HepG2 (cell line): Measurements from ENCODE around the gene CDC34. TPM values are rescaled to one million over a fixed set of nuclear protein-coding genes. Genes with fewer than 3 reads are reported as not detected.

Source experiments
- ATAC-seq: fragments of 200-7000 bp; cut with Tn5 transposase; 3 replicates; pipeline ENCODE4 v1.9.1; 2020; ENCODE audit warnings: mild to moderate bottlenecking, moderate library complexity
- BruUV-seq: library from RNA; stranded (reverse); fragments of 400-500 nt; replicated peaks from 2 replicates; lab custom pipeline; 2021; lab: Mats Ljungman, UMichigan
- CTCF ChIA-PET: fragments of 300-600 bp; formaldehyde crosslinking; extraction: SDS; loops from one replicate; lab custom pipeline; 2021; ENCODE audit warnings: low total read pairs, inconsistent platforms, low intra/inter-chr PET ratio; lab: Yijun Ruan, JAX
- POLR2A ChIA-PET: fragments of 350-600 bp; sonication (Branson Sonifier 250); formaldehyde crosslinking; loops from one replicate; lab custom pipeline; 2020; ENCODE audit warnings: antibody characterized with exemption, inconsistent platforms; lab: Yijun Ruan, JAX
- DNase-seq: peaks from one replicate; pipeline ENCODE4 v3.0.0-alpha.2; 2015; ENCODE audit warnings: low spot score
- FAIRE-seq: peaks from 3 replicates; lab custom pipeline; 2011; peaks lifted over from hg19 to GRCh38; lab: Jason Lieb, UNC
- H2AFZ ChIP-seq: one replicate; pipeline ENCODE4 v1.6.1; 2011; ENCODE audit warnings: low read length, inconsistent platforms
- H3K27ac ChIP-seq: fragments of 300-600 bp; 3 replicates; pipeline ENCODE4 v1.8.0; 2011; ENCODE audit warnings: mixed run types, mild to moderate bottlenecking, mixed read lengths, low read length, inconsistent platforms; ENCODE audit not compliant: insufficient read depth; ENCODE audit errors: extremely low read length
- H3K27me3 ChIP-seq, 2 experiments: fragments of 200-600 bp in 1 of 2; 2 replicates in 1 of 2; 3 replicates in 1 of 2; pipeline versions ENCODE4 v1.6.0 to v1.8.0; 2011; ENCODE audit warnings: low read length in 2 of 2, mild to moderate bottlenecking in 2 of 2, moderate library complexity in 2 of 2, inconsistent platforms in 1 of 2; ENCODE audit not compliant: insufficient read depth in 2 of 2, control insufficient read depth in 1 of 2
- H3K36me3 ChIP-seq, 2 experiments: fragments of 200-600 bp in 1 of 2; replicated peaks in 1 of 2; 2 replicates in 1 of 2; 3 replicates in 1 of 2; pipeline versions ENCODE4 v1.5.1 to v1.8.0; 2011; ENCODE audit warnings: low read length in 2 of 2, inconsistent platforms in 1 of 2; ENCODE audit not compliant: insufficient read depth in 2 of 2, control insufficient read depth in 1 of 2
- H3K4me1 ChIP-seq: 2 replicates; pipeline ENCODE4 v1.5.1; 2012; ENCODE audit warnings: low read length, inconsistent platforms; ENCODE audit not compliant: insufficient read depth
- H3K4me2 ChIP-seq: 2 replicates; pipeline ENCODE4 v1.6.0; 2011; ENCODE audit warnings: low read depth, low read length, inconsistent platforms
- H3K4me3 ChIP-seq, 3 experiments: fragments of 200-600 bp in 1 of 3; sonication (generic), shearing (Covaris generic) in 1 of 3; replicated peaks in 1 of 3; 2 replicates each; pipeline ENCODE4 v1.5.1; 2011 to 2016; ENCODE audit warnings: low read length in 3 of 3, inconsistent platforms in 2 of 3, low read depth in 2 of 3, mild to moderate bottlenecking in 2 of 3, control low read depth in 1 of 3, mixed read lengths in 1 of 3; ENCODE audit not compliant: insufficient read depth in 1 of 3
- H3K79me2 ChIP-seq: one replicate; pipeline ENCODE4 v1.6.1; 2011; ENCODE audit warnings: low read length, inconsistent platforms; ENCODE audit not compliant: insufficient read depth
- H3K9ac ChIP-seq: 2 replicates; pipeline ENCODE4 v1.6.0; 2011; ENCODE audit warnings: mild to moderate bottlenecking, low read depth, low read length, inconsistent platforms; ENCODE audit not compliant: insufficient read depth
- H3K9me3 ChIP-seq: 2 replicates; pipeline ENCODE4 v1.5.1; 2012; ENCODE audit warnings: mild to moderate bottlenecking, low read length
- H4K20me1 ChIP-seq: 2 replicates; pipeline ENCODE4 v1.6.0; 2011; ENCODE audit warnings: inconsistent platforms, mild to moderate bottlenecking, low read length, moderate library complexity; ENCODE audit not compliant: insufficient read depth
- AFF4 ChIP-seq: sonication (generic); formaldehyde crosslinking; IDR thresholded peaks from 2 replicates; pipeline ENCODE4 v1.4.0; 2020; ENCODE audit warnings: missing genetic modification reagents
- BCL3 ChIP-seq: sonication (generic); formaldehyde crosslinking; IDR thresholded peaks from 2 replicates; pipeline ENCODE4 v1.5.1; 2020; ENCODE audit warnings: mild to moderate bottlenecking, missing genetic modification reagents, moderate library complexity
- CREBL2 ChIP-seq: sonication (generic); formaldehyde crosslinking; IDR thresholded peaks from 2 replicates; pipeline ENCODE4 v1.8.1; 2023; ENCODE audit warnings: missing genetic modification reagents, mild to moderate bottlenecking, borderline replicate concordance
- GPN1 ChIP-seq: sonication (generic); formaldehyde crosslinking; IDR thresholded peaks from 2 replicates; pipeline ENCODE4 v1.5.1; 2020; ENCODE audit warnings: missing genetic modification reagents, borderline replicate concordance
- HOXA9 ChIP-seq: sonication (generic); formaldehyde crosslinking; IDR thresholded peaks from 2 replicates; pipeline ENCODE4 v1.8.1; 2022; ENCODE audit warnings: missing genetic modification reagents, mild to moderate bottlenecking, moderate library complexity, borderline replicate concordance
- LCORL ChIP-seq, 2 experiments: fragments of 450-650 bp in 1 of 2; sonication (generic) in 1 of 2; formaldehyde crosslinking in 1 of 2; IDR thresholded peaks; 2 replicates each; pipeline versions ENCODE4 v1.5.0 to v1.6.1; 2017 to 2020; ENCODE audit warnings: antibody characterized with exemption in 1 of 2, missing genetic modification reagents in 1 of 2
- PHF21A ChIP-seq: sonication (generic); formaldehyde crosslinking; IDR thresholded peaks from 2 replicates; pipeline ENCODE4 v1.5.0; 2020; ENCODE audit warnings: mild to moderate bottlenecking, missing genetic modification reagents
- PHF5A ChIP-seq: IDR thresholded peaks from one replicate; pipeline ENCODE4 v1.6.1; 2018; ENCODE audit warnings: low read depth, missing genetic modification reagents; ENCODE audit not compliant: unreplicated experiment
- PHF8 ChIP-seq: sonication (generic); formaldehyde crosslinking; IDR thresholded peaks from 2 replicates; pipeline ENCODE4 v1.5.0; 2020; ENCODE audit warnings: missing genetic modification reagents
- RAD21 ChIP-seq: fragments of 450-650 bp; formaldehyde crosslinking; IDR thresholded peaks from 2 replicates; pipeline ENCODE4 v1.5.0; 2020; ENCODE audit warnings: mild to moderate bottlenecking
- SNAI1 ChIP-seq: sonication (generic); formaldehyde crosslinking; IDR thresholded peaks from 2 replicates; pipeline ENCODE4 v1.5.0; 2020; ENCODE audit warnings: mild to moderate bottlenecking, missing genetic modification reagents, borderline replicate concordance
- TAF15 ChIP-seq: fragments of 200-400 bp; formaldehyde crosslinking; IDR thresholded peaks from one replicate; pipeline ENCODE4 v1.6.1; 2018; ENCODE audit warnings: mild to moderate bottlenecking, low read depth, low read length; ENCODE audit not compliant: poor library complexity, severe bottlenecking
- TSC22D2 ChIP-seq: sonication (generic); formaldehyde crosslinking; IDR thresholded peaks from 2 replicates; pipeline ENCODE4 v1.5.1; 2020; ENCODE audit warnings: missing genetic modification reagents, mild to moderate bottlenecking, borderline replicate concordance
- ZNF501 ChIP-seq: sonication (generic); formaldehyde crosslinking; IDR thresholded peaks from 2 replicates; pipeline ENCODE4 v1.5.1; 2020; ENCODE audit warnings: mild to moderate bottlenecking, moderate library complexity, missing genetic modification reagents
- ZNF7 ChIP-seq: IDR thresholded peaks from 2 replicates; pipeline ENCODE4 v1.6.1; 2016; ENCODE audit warnings: missing biosample characterization, missing genetic modification reagents
- WGBS: methylation state at CpG from one replicate; pipeline ENCODE4 v1.1.6; 2017; ENCODE audit warnings: low lambda C conversion rate; 5-methylcytosine and 5-hydroxymethylcytosine counted together
- in situ Hi-C: cut with HindIII; loops from 2 replicates; pipeline ENCODE4 v1.10.0; 2017; ENCODE audit warnings: low pct_unique_long_range_greater_than_20kb; ENCODE audit not compliant: extremely low pct_ligation_motif_present
- intact Hi-C: fragments of 100-400 bp; cut with micrococcal nuclease; formaldehyde crosslinking; loops from one replicate; pipeline ENCODE4 v1.10.0; 2022; ENCODE audit not compliant: unreplicated experiment
- polyA plus RNA-seq, 8 experiments: library from polyadenylated mRNA; depleted of rRNA in 3 of 8; stranded (reverse) in 7 of 8; unstranded in 1 of 8; fragments of >200 nt; fragmentation: Illumina TruSeq in 4 of 8; extraction: Trizol in 4 of 8; gene quantifications; 2 replicates each; pipeline versions ENCODE4 v1.2.1 to v1.2.3, GENCODE V29; 2011 to 2016; ENCODE audit warnings: low read depth in 4 of 8, missing spikeins in 1 of 8, mixed read lengths in 1 of 8; ENCODE audit not compliant: insufficient read depth in 1 of 8
- total RNA-seq, 5 experiments: library from RNA; depleted of rRNA; stranded (reverse); fragments of >200 nt; fragmentation: Illumina TruSeq; extraction: Trizol; gene quantifications; 2 replicates each; pipeline ENCODE4 v1.2.3, GENCODE V29; 2016; ENCODE audit warnings: low read depth in 1 of 5

The CDC34 gene
- total and polyA plus RNA-seq, 2 of the 13 experiments (the other 11 are each of a cell fraction or from before 2014, with no cell fraction given): 138 to 150 TPM

GRCh38 chr19:571566-571974 is 40.0 kb downstream of the CDC34 start:
- Histone ChIP-seq H3K4me2 (peak overlapping the region; percentile 92), H3K9ac (peak overlapping the region; percentile 70), H3K36me3 (peaks cover under 1 to 3% of the 10 kb centered on the region in 2 experiments; a peak in 2 of 5 replicates), H3K9me3 (no peaks in the 10 kb centered on the region), H3K4me1 (peaks cover 31% of the 10 kb centered on the region), H3K4me3 (peak overlapping the region; percentile 64 to 96 (median 80)), H4K20me1 (peaks cover 35% of the 10 kb centered on the region), H3K27ac (peak overlapping the region; percentile 95), H3K27me3 (no peaks in the 10 kb centered on the region; a peak in 1 of 5 replicates), H3K79me2 (peaks cover 42% of the 10 kb centered on the region), H2AFZ (no peak overlapping the region)
- peak; percentile 15; the same call in 1 of the 3 replicates for ATAC-seq
- TSS peak; percentile 89 for BruUV-seq
- POLR2A ChIA-PET: interaction anchor here (0.7 to 4.3 kb wide), 6 partner anchors 14 to 89 kb away, joined by 3 to 45 read pairs (median 10); partner anchors contain the start of genes CDC34 and POLRMT
- under 1% methylated on average over 12 of the region's 14 CpGs for WGBS
- CTCF ChIA-PET: interaction anchor here (0.9 kb wide), 1 partner anchor 22 kb away, joined by 3 read pairs; no protein-coding TSS in a partner anchor
- in situ Hi-C loops (no loop called here), intact Hi-C loops (loop anchor here (2.0 kb wide), 1 partner anchor 21 kb away; no protein-coding TSS in a partner anchor)
- DNase-seq: peak; percentile 56
- FAIRE-seq: no peak
- TF ChIP-seq TSC22D2 (no peak), GPN1 (CRISPR knock-in tag) (no peak), ZNF501 (CRISPR knock-in tag) (peak; percentile 67; the same call in 1 of the 2 replicates), PHF5A (no peak), RAD21 (CRISPR knock-in tag) (no peak), LCORL (IDR thresholded peaks at IDR 0.05) (no peak), LCORL (CRISPR knock-in tag; IDR thresholded peaks at IDR 0.05) (no peak), ZNF7 (CRISPR knock-in tag) (no peak), AFF4 (CRISPR knock-in tag) (no peak), HOXA9 (no peak), PHF21A (CRISPR knock-in tag) (0 out of 2 replicates have a peak, but pooled peaks have one; percentile 0), PHF8 (0 out of 2 replicates have a peak, but pooled peaks have one; percentile 5), SNAI1 (no peak), BCL3 (CRISPR knock-in tag) (no peak), CREBL2 (CRISPR knock-in tag) (no peak), TAF15 (no peak)
